HEK293 (cell line): ENCODE measurements around the gene CAPN12.

Experiments
- CTCF ChIA-PET: fragments of 350-600 bp; formaldehyde crosslinking; extraction: SDS; loops from one replicate; lab custom pipeline; 2021; ENCODE audit warnings: antibody characterized with exemption; lab: Yijun Ruan, JAX
- POLR2A ChIA-PET: fragments of 300-600 bp; formaldehyde crosslinking; extraction: SDS; loops from one replicate; lab custom pipeline; 2020; ENCODE audit warnings: antibody characterized with exemption, inconsistent platforms; lab: Yijun Ruan, JAX
- H3K27ac ChIP-seq: fragments of 200-500 bp; sonication (Bioruptor generic); 2 replicates; pipeline ENCODE4 v1.5.1; 2014; ENCODE audit warnings: low read depth, low read length, control low read depth, inconsistent platforms; ENCODE audit errors: extremely low read depth
- H3K36me3 ChIP-seq, 2 experiments: fragments of 200-500 bp in 1 of 2; sonication (Bioruptor generic) in 1 of 2; 1 replicate in 1 of 2; 2 replicates in 1 of 2; pipeline ENCODE4 v1.5.1; 2014 to 2017; ENCODE audit warnings: inconsistent platforms in 2 of 2, low read length in 2 of 2; ENCODE audit not compliant: control insufficient read depth in 2 of 2, insufficient read depth in 1 of 2
- H3K4me1 ChIP-seq: fragments of 200-500 bp; sonication (Bioruptor generic); 2 replicates; pipeline ENCODE4 v1.5.1; 2014; ENCODE audit warnings: mild to moderate bottlenecking, low read length, inconsistent platforms; ENCODE audit not compliant: control insufficient read depth, insufficient read depth
- H3K4me3 ChIP-seq: 2 replicates; pipeline ENCODE4 v1.5.1; 2011; ENCODE audit warnings: low read depth, mild to moderate bottlenecking, control low read depth, low read length, moderate library complexity
- H3K9me3 ChIP-seq: fragments of 200-500 bp; sonication (Bioruptor generic); 2 replicates; pipeline ENCODE4 v1.5.1; 2014; ENCODE audit warnings: low read depth, low read length, inconsistent platforms; ENCODE audit not compliant: control insufficient read depth, insufficient read depth
- EGR2 ChIP-seq: fragments of 450-650 bp; formaldehyde crosslinking; IDR thresholded peaks from 2 replicates; pipeline ENCODE4 v1.5.1; 2016; ENCODE audit warnings: low read depth, missing biosample characterization, missing genetic modification characterization
- ELK4 ChIP-seq: IDR thresholded peaks from 2 replicates; pipeline ENCODE4 v1.6.1; 2011; ENCODE audit warnings: mild to moderate bottlenecking, low read depth, low read length, borderline replicate concordance
- GLI2 ChIP-seq: fragments of 450-650 bp; formaldehyde crosslinking; IDR thresholded peaks from 2 replicates; pipeline ENCODE4; 2017; ENCODE audit warnings: missing biosample characterization, missing genetic modification characterization, low read depth, borderline replicate concordance
- KLF1 ChIP-seq: fragments of 450-650 bp; formaldehyde crosslinking; IDR thresholded peaks from 2 replicates; pipeline ENCODE4 v1.5.1; 2016; ENCODE audit warnings: missing biosample characterization, missing genetic modification characterization
- OSR2 ChIP-seq: fragments of 450-650 bp; formaldehyde crosslinking; IDR thresholded peaks from 2 replicates; pipeline ENCODE4 v1.5.1; 2016; ENCODE audit warnings: missing biosample characterization, missing genetic modification characterization
- SCRT1 ChIP-seq: fragments of 450-650 bp; formaldehyde crosslinking; IDR thresholded peaks from 2 replicates; pipeline ENCODE4 v1.5.1; 2016; ENCODE audit warnings: missing biosample characterization, missing genetic modification characterization, borderline replicate concordance
- TSHZ1 ChIP-seq: fragments of 450-650 bp; formaldehyde crosslinking; IDR thresholded peaks from 2 replicates; pipeline ENCODE4 v1.5.1; 2016; ENCODE audit warnings: missing biosample characterization, missing genetic modification characterization, borderline replicate concordance
- ZBTB17 ChIP-seq: fragments of 450-650 bp; formaldehyde crosslinking; IDR thresholded peaks from 2 replicates; pipeline ENCODE4 v1.5.1; 2016; ENCODE audit warnings: missing biosample characterization, missing genetic modification characterization
- ZBTB7A ChIP-seq: fragments of 450-650 bp; formaldehyde crosslinking; IDR thresholded peaks from 2 replicates; pipeline ENCODE4 v1.5.1; 2016; ENCODE audit warnings: low read depth, missing biosample characterization, missing genetic modification characterization
- ZFHX2 ChIP-seq: fragments of 450-650 bp; formaldehyde crosslinking; conservative IDR thresholded peaks from 2 replicates; pipeline ENCODE4 v1.5.1; 2016; ENCODE audit warnings: missing biosample characterization, missing genetic modification characterization
- ZFP41 ChIP-seq: fragments of 450-650 bp; formaldehyde crosslinking; IDR thresholded peaks from 2 replicates; pipeline ENCODE4 v1.5.1; 2016; ENCODE audit warnings: missing biosample characterization, missing genetic modification characterization, borderline replicate concordance
- ZIC2 ChIP-seq: fragments of 450-650 bp; formaldehyde crosslinking; IDR thresholded peaks from 2 replicates; pipeline ENCODE4 v1.5.1; 2016; ENCODE audit warnings: missing biosample characterization, missing genetic modification characterization
- ZNF140 ChIP-seq: fragments of 450-650 bp; formaldehyde crosslinking; IDR thresholded peaks from 2 replicates; pipeline ENCODE4 v1.5.1; 2016; ENCODE audit warnings: missing biosample characterization, missing genetic modification characterization
- ZNF157 ChIP-seq: fragments of 450-650 bp; formaldehyde crosslinking; IDR thresholded peaks from 2 replicates; pipeline ENCODE4 v1.5.1; 2016; ENCODE audit warnings: missing biosample characterization, missing genetic modification characterization
- ZNF23 ChIP-seq: fragments of 450-650 bp; formaldehyde crosslinking; IDR thresholded peaks from 2 replicates; pipeline ENCODE4 v1.5.1; 2016; ENCODE audit warnings: missing biosample characterization, missing genetic modification characterization, borderline replicate concordance
- ZNF26 ChIP-seq: fragments of 450-650 bp; formaldehyde crosslinking; IDR thresholded peaks from 2 replicates; pipeline ENCODE4 v1.5.1; 2016; ENCODE audit warnings: missing biosample characterization, missing genetic modification characterization
- ZNF280C ChIP-seq: fragments of 450-650 bp; formaldehyde crosslinking; IDR thresholded peaks from 2 replicates; pipeline ENCODE4 v1.5.1; 2016; ENCODE audit warnings: missing biosample characterization, missing genetic modification characterization
- ZNF292 ChIP-seq: fragments of 450-650 bp; formaldehyde crosslinking; IDR thresholded peaks from 2 replicates; pipeline ENCODE4 v1.5.1; 2016; ENCODE audit warnings: low read depth, missing biosample characterization, missing genetic modification characterization, borderline replicate concordance
- ZNF335 ChIP-seq: fragments of 450-650 bp; formaldehyde crosslinking; conservative IDR thresholded peaks from 2 replicates; pipeline ENCODE4 v1.5.1; 2016; ENCODE audit warnings: missing biosample characterization, missing genetic modification characterization
- ZNF354C ChIP-seq: fragments of 450-650 bp; formaldehyde crosslinking; IDR thresholded peaks from 2 replicates; pipeline ENCODE4 v1.5.1; 2016; ENCODE audit warnings: missing biosample characterization, missing genetic modification characterization, low read depth, borderline replicate concordance
- ZNF510 ChIP-seq: fragments of 450-650 bp; formaldehyde crosslinking; IDR thresholded peaks from 2 replicates; pipeline ENCODE4 v1.5.1; 2018; ENCODE audit warnings: mild to moderate bottlenecking, missing genetic modification characterization, missing biosample characterization; ENCODE audit not compliant: insufficient replicate concordance
- ZNF521 ChIP-seq: fragments of 450-650 bp; formaldehyde crosslinking; IDR thresholded peaks from 2 replicates; pipeline ENCODE4 v1.5.1; 2017; ENCODE audit warnings: missing biosample characterization, mild to moderate bottlenecking, missing genetic modification characterization
- ZNF530 ChIP-seq: fragments of 450-650 bp; formaldehyde crosslinking; IDR thresholded peaks from 2 replicates; pipeline ENCODE4 v1.5.1; 2016; ENCODE audit warnings: low read depth, missing biosample characterization, missing genetic modification characterization
- ZNF555 ChIP-seq: fragments of 450-650 bp; formaldehyde crosslinking; conservative IDR thresholded peaks from 2 replicates; pipeline ENCODE4 v1.5.1; 2017; ENCODE audit warnings: missing biosample characterization, mild to moderate bottlenecking, missing genetic modification characterization, inconsistent platforms
- ZNF623 ChIP-seq: fragments of 450-650 bp; formaldehyde crosslinking; IDR thresholded peaks from 2 replicates; pipeline ENCODE4 v1.5.1; 2016; ENCODE audit warnings: missing biosample characterization, missing genetic modification characterization
- ZNF701 ChIP-seq: fragments of 450-650 bp; formaldehyde crosslinking; IDR thresholded peaks from 2 replicates; pipeline ENCODE4 v1.5.1; 2016; ENCODE audit warnings: missing biosample characterization, missing genetic modification characterization
- ZNF704 ChIP-seq: fragments of 450-650 bp; formaldehyde crosslinking; IDR thresholded peaks from 2 replicates; pipeline ENCODE4 v1.5.1; 2016; ENCODE audit warnings: missing biosample characterization, missing genetic modification characterization
- ZNF76 ChIP-seq: fragments of 450-650 bp; formaldehyde crosslinking; IDR thresholded peaks from 2 replicates; pipeline ENCODE4; 2016; ENCODE audit warnings: low read depth, missing biosample characterization, missing genetic modification characterization, borderline replicate concordance
- ZSCAN23 ChIP-seq: fragments of 450-650 bp; formaldehyde crosslinking; IDR thresholded peaks from 2 replicates; pipeline ENCODE4 v1.5.1; 2016; ENCODE audit warnings: missing biosample characterization, missing genetic modification characterization

CAPN12 gene

GRCh38 chr19:38788478-38789243 is 44.4 kb upstream of the CAPN12 start, which contains the start of gene LGALS7B:
TSS of gene LGALS7B (plus strand) at chr19:38789200. CDS start at chr19:38789227, 27 bp downstream.
- POLR2A ChIA-PET: no interaction called here
- CTCF ChIA-PET: interaction anchor here (0.6 to 0.8 kb wide), 2 partner anchors 19 to 609 kb away, joined by 3 to 6 read pairs; no protein-coding TSS in a partner anchor
- TF ChIP-seq ZNF157 (no peak), ZNF623 (no peak), ZNF23 (no peak), ZNF140 (tag by site-specific recombination) (no peak), ZFP41 (tag by site-specific recombination) (no peak), EGR2 (tag by site-specific recombination) (peak; percentile 51), ZIC2 (tag by site-specific recombination) (peak; percentile 89), ZNF76 (tag by site-specific recombination) (no peak), ZNF510 (no peak), ZNF701 (tag by site-specific recombination) (no peak), GLI2 (tag by site-specific recombination) (no peak), SCRT1 (tag by site-specific recombination) (no peak), ELK4 (no peak), OSR2 (tag by site-specific recombination) (no peak), ZFHX2 (tag by site-specific recombination) (peak; percentile 66), ZNF280C (no peak), ZBTB17 (tag by site-specific recombination) (no peak), ZNF704 (tag by site-specific recombination) (no peak), ZNF354C (tag by site-specific recombination) (no peak), ZSCAN23 (tag by site-specific recombination) (no peak), TSHZ1 (tag by site-specific recombination) (no peak), ZNF335 (tag by site-specific recombination) (peak; percentile 49), ZBTB7A (tag by site-specific recombination) (no peak), ZNF555 (tag by site-specific recombination) (no peak), ZNF530 (tag by site-specific recombination) (no peak), ZNF292 (tag by site-specific recombination) (no peak), ZNF26 (no peak), KLF1 (tag by site-specific recombination) (peak; percentile 85), ZNF521 (no peak)

More at GRCh38 chr19:38788478-38789243, 44.4 kb upstream of the CAPN12 start, which contains the start of gene LGALS7B:
- 0 out of 2 replicates have a peak, but pooled peaks cover 2% of the 10 kb centered on the region for H3K4me1 ChIP-seq
- no peak within 1 kb of the TSS for H3K4me3 ChIP-seq
- no peak within 1 kb of the TSS for H3K27ac ChIP-seq
- no peaks in the 10 kb centered on the region; a peak in 1 of 3 replicates for H3K36me3 ChIP-seq
- H3K9me3 ChIP-seq: no peaks in the 10 kb centered on the region
